Spleen (tissue), 7 donors: ENCODE measurements around the gene GRIN3A.

Source experiments
- CTCF ChIP-seq, 11 experiments: fragments of 200-600 bp in 7 of 11; fragments of 450-650 bp in 4 of 11; sonication (generic) in 4 of 11; IDR thresholded peaks in 8 of 11; conservative IDR thresholded peaks in 3 of 11; 1 replicate in 7 of 11; 2 replicates in 4 of 11; pipeline versions ENCODE4 v1.4.0 to v1.8.0; 2016 to 2021; ENCODE audit warnings: antibody characterized with exemption in 11 of 11, inconsistent platforms in 4 of 11, mild to moderate bottlenecking in 1 of 11
- POLR2A ChIP-seq, 3 donors: fragments of 450-650 bp; IDR thresholded peaks; one replicate each; pipeline ENCODE4 v1.5.1; 2017; ENCODE audit warnings: antibody characterized with exemption in 3 of 3, mild to moderate bottlenecking in 1 of 3
- donor health status: DM: no; HTN: no; CAD: no; lungs with moderate emphysema.
- donor health status: DM: no; HTN: no; CAD: no.
- donor health status: DM: no; HTN: no; CAD: no.

GRCh38 chr9:101664453-101664852 lies 74.0 kb downstream of the GRIN3A start:
- TF ChIP-seq POLR2A (IDR thresholded peaks at IDR 0.05) (no peak), CTCF (IDR thresholded peaks at IDR 0.05 in 8 of 11, conservative IDR thresholded peaks at IDR 0.05 in 3 of 11) (no peak)
